ENCODE measurements around the gene CYP1B1. TPM values are rescaled to one million over a fixed set of nuclear protein-coding genes. Genes with fewer than 3 reads are reported as not detected.

CYP1B1 gene
- total RNA-seq, 1 donor from 2014 or later, result 17.7 TPM

- Histone ChIP-seq H3K27me3 (ENCODE audit: low read depth) (peaks cover 57% of the 10 kb centered on the region), H3K4me1 (peaks cover 14% of the 10 kb centered on the region), H3K4me3 (peak overlapping the region; percentile 55), H3K27ac (replicated peaks) (peak overlapping the region; percentile 67), H3K36me3 (no peaks in the 10 kb centered on the region), H3K9me3 (replicated peaks) (peaks cover 10% of the 10 kb centered on the region)
- intact Hi-C loops (cut with micrococcal nuclease), result no loop called here
- DNase-seq, result peak; percentile 32
- TF ChIP-seq, protein P1, sequence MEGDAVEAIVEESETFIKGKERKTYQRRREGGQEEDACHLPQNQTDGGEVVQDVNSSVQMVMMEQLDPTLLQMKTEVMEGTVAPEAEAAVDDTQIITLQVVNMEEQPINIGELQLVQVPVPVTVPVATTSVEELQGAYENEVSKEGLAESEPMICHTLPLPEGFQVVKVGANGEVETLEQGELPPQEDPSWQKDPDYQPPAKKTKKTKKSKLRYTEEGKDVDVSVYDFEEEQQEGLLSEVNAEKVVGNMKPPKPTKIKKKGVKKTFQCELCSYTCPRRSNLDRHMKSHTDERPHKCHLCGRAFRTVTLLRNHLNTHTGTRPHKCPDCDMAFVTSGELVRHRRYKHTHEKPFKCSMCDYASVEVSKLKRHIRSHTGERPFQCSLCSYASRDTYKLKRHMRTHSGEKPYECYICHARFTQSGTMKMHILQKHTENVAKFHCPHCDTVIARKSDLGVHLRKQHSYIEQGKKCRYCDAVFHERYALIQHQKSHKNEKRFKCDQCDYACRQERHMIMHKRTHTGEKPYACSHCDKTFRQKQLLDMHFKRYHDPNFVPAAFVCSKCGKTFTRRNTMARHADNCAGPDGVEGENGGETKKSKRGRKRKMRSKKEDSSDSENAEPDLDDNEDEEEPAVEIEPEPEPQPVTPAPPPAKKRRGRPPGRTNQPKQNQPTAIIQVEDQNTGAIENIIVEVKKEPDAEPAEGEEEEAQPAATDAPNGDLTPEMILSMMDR (IDR thresholded peaks at IDR 0.05; ENCODE audit: borderline replicate concordance), result peak; percentile 47
Measured at GRCh38 chr2:38037757-38038621, 38.0 kb downstream of the CYP1B1 start.

- Histone ChIP-seq H3K4me1 (peaks cover 14% of the 10 kb centered on the region), H3K9me3 (replicated peaks) (peaks cover 10% of the 10 kb centered on the region), H3K4me3 (no peak overlapping the region), H3K27me3 (ENCODE audit: low read depth) (peaks cover 57% of the 10 kb centered on the region), H3K27ac (replicated peaks) (peak overlapping the region; percentile 67), H3K36me3 (no peaks in the 10 kb centered on the region)
- intact Hi-C loops (cut with micrococcal nuclease), result no loop called here
- no peak for DNase-seq
- TF ChIP-seq, protein P1 (IDR thresholded peaks at IDR 0.05; ENCODE audit: borderline replicate concordance), result no peak
Measured at GRCh38 chr2:38037325-38037724, 38.6 kb downstream of the CYP1B1 start.

DNA sequence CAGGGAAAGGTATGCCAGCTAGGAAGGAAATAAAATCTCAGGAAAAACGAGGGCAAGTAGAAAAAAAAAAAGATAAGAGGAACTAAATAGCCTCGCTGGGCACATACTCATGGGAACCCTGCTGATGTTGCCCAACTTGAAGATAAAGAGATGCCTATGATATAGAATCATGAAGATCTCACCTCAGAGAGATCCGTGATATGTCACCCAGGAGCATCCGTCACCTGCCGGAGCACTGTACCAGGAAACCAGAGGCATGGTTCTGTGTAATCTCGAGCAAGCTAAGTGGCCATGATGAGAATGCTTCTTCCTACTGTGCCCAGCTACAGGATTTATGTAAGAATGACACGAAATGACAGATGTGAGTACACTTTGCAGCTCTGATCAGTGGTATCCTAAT lies 40.0 kb downstream of the CYP1B1 start:
- Histone ChIP-seq H3K4me3 (no peak overlapping the region), H3K27ac (replicated peaks) (no peak overlapping the region), H3K27me3 (ENCODE audit: low read depth) (peaks cover 57% of the 10 kb centered on the region), H3K36me3 (no peaks in the 10 kb centered on the region), H3K4me1 (peaks cover 16% of the 10 kb centered on the region), H3K9me3 (replicated peaks) (peaks cover 8% of the 10 kb centered on the region)
- TF ChIP-seq, protein P1 (IDR thresholded peaks at IDR 0.05; ENCODE audit: borderline replicate concordance), result no peak
- DNase-seq, result no peak
- intact Hi-C loops (cut with micrococcal nuclease), result no loop called here

- DNase-seq, result no peak
- Histone ChIP-seq H3K9me3 (replicated peaks) (no peaks in the 10 kb centered on the region), H3K27ac (replicated peaks) (no peak overlapping the region), H3K4me3 (no peak overlapping the region), H3K36me3 (no peaks in the 10 kb centered on the region), H3K27me3 (ENCODE audit: low read depth) (peaks cover 48% of the 10 kb centered on the region), H3K4me1 (peaks cover 24% of the 10 kb centered on the region)
- intact Hi-C loops (cut with micrococcal nuclease), result no loop called here
- TF ChIP-seq, protein P1 (IDR thresholded peaks at IDR 0.05; ENCODE audit: borderline replicate concordance), result no peak
Measured at GRCh38 chr2:38033646-38034045, 42.3 kb downstream of the CYP1B1 start.

DNA sequence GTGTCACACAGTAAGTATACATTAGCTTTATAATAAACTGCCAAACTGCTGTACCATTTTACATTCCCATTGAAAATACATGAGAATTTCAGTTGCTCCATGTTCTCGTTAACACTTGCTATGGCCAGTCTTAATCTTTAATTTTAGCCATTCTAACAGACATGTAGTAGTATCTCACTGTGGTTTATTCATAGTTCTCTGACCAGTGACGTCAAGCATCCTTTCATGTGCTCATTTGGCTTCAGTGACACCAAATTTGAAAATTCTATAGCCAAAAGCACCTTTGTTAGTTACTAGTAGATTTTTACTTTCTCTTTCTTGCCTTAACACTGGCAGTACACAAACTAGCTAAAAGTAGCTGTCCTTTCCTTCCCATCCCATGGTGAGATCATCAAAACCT lies 43.0 kb downstream of the CYP1B1 start:
- H3K27me3 ChIP-seq (ENCODE audit: low read depth), result peaks cover 41% of the 10 kb centered on the region
- no peaks in the 10 kb centered on the region for H3K36me3 ChIP-seq
- H3K27ac ChIP-seq (replicated peaks), result no peak overlapping the region
- H3K4me1 ChIP-seq, result peaks cover 17% of the 10 kb centered on the region
- DNase-seq, result no peak
- no peak overlapping the region for H3K4me3 ChIP-seq
- no peaks in the 10 kb centered on the region for H3K9me3 ChIP-seq (replicated peaks)
- intact Hi-C loops (cut with micrococcal nuclease), result no loop called here
- TF ChIP-seq, protein P1 (IDR thresholded peaks at IDR 0.05; ENCODE audit: borderline replicate concordance), result no peak
